GM21515 (cell line): ENCODE data around the gene CEP89.
"Not testable (repeated sequence)": the region's sequence is repeated elsewhere in the genome, so short reads cannot be mapped to it uniquely, and the experiment has no call there.

Experiments
- ATAC-seq: cut with Tn5 transposase; IDR thresholded peaks from one replicate; pipeline ENCODE4 v1.9.1; 2021; ENCODE audit not compliant: unreplicated experiment

The CEP89 gene

DNA sequence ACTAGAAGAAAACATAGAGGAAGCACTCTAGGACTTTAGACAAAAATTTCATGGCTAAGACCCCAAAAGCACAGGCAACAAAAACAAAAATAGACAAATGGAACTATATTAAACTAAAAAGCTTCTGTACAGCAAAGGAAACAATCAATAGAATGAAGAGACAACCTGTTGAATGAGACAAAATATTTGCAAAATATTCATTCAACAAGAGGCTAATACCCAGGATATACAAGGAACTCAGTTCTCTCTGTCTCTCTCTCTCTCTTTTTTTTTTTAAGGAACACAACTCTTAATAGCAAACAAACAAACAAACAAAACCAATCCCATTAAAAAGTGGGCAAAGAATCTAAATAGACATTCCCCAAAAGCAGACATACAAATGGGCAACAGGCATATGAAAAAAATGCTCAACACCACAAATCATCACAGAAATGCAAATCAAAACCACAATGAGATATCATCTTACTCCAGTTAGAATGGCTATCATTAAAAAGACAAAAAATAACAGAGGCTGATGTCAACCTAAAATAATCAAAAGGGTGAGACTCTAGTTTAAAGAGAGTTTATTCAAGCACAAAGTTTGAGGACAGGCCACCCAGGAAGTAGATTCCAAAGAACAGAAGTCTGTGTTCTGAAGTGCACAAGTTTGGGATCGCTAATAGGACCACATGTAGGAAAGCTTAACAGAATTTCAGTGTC is 75.1 kb downstream of the CEP89 start:
- ATAC-seq, result no peak

DNA sequence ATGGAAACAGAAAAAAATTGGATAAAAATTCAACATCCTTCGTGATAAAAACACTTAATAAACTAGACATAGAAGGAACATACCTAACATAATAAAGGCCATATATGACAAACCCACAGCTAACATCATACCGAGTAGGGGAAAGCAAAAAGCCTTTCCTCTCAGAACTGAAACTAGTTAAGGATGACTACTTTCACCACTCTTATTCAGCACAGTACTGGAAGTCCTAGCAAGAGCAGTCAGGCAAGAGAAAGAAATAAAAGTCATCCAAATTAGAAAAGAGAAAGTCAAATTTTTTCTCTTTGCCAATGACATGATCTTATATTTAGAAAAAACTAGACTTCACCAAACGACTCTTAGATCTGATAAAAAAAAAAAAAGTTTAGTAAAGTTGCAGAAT is 76.4 kb downstream of the CEP89 start:
- no peak for ATAC-seq

DNA sequence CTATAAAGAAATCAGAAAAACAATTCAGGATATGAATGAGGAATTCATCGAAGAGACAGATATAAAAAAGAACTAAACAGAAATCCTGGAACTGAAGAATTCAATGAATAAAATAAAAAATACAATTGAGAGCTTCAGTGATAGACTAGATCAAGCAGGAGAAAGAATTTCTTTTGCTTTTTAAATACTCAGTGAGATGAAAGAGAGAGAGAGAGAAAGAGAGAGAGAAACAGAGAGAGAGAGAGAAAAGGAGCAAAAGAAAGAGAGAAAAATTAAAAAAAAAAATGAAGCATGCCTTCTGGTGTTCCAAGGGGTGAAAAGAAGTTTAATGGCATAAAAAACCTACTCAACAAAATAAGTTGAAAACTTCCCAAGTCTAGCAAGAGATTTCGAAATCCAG is 80.1 kb downstream of the CEP89 start:
- no peak for ATAC-seq

DNA sequence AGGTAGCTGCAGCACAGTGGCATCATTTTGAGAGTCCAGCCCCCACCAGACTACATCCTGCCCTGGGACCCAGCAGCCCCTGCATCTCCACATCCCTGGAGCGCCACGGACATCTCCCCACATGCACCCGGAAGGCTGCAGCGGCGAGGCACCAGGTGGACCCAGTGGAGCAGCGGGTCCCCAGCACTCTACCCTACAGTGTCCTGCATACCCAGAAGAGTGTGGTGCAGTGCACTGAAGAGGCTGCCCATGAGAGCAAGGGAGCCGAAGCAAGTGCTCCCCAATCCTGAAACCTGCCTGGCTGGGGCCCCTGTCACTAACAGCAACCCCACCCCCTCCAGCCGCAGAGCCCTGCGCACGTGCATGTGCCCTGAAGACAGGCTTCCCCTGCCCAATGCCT is 80.9 kb downstream of the CEP89 start:
- no peak for ATAC-seq

DNA sequence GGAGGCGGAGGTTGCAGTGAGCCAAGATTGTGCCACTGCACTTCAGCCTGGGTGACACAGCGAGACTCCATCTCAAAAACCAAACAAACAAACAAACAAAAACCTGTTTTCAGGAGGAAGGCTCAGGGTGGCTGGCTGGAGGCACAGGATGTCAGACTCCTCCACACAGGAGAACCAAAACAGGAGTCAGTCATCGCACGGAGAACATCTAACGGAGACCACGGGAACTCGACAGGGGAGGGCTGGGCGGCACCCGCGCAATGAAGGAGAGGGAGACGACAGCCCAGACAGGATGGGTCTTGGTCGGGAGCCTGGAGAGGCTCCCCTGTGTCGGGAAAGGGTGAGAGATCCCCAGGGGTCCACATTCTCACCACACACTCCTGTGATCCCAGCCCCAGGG is 81.4 kb downstream of the CEP89 start:
- ATAC-seq, result no peak

DNA sequence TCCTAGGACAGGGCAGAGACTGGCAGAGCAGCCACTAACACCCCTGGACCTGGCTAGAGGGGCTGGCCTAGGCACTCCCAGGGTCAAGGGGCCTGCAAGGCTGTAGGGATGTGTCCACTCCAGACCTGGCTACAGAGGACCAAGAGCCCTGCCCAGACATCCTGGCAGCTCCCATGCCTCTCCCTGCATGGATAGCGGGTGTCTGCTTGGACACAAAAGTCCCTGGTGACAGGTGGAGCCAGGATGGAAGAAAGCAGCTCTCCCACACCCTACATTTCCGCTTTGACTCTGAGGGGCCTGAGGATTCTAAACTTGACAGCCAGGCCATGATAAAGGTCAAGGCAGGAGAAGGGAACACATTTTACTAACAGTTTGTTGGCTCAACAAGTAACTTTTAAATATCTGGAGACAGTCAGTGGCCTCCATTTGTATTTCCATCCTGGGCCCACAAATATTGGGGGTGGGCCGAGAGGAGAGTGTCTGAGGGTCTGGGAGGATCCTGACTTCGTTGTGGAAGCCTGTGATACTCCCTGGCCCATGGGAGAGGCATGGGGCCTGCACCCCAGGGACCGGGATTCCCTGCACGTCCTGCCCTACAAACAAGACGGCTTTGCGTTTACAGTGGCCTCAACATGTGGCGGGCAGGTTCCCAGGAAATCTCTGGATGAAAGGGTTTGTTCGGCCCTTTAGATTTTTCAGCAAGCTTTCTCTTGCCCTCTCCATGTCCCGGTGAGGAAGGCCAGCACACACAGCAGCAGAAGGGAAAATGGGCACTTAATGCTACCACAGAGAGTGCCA is 82.4 kb downstream of the CEP89 start:
- ATAC-seq, result no peak

DNA sequence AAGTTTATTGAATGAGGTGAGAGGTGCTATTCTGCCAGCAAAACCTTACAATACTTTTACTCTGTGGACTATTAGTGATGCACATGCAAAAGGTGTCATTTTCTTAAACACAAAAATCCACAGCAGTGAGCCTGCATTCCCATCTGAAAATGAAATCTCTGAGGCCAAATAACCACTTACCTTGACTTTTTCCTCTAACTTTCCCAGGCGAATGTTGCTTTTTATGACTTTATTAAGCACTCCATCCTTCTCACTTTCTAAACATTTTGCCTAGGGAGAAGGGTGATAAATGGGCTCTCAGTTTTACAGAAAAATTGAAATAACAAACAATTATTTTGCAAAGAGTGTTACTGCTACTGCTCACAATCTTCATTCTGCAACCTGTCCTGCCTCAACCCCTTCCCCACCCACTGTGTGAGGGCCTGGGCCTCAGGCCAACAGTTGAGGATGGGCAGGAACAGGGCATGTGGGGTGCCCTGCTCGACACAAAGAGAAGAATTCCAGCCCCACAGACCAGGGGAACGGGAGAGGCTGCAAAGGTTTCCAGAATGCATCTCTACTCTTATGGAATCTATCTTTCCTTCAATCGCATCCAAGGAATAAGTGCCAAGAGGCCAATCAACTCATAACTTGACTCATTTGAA is 84.1 kb downstream of the CEP89 start:
- ATAC-seq, result no peak

DNA sequence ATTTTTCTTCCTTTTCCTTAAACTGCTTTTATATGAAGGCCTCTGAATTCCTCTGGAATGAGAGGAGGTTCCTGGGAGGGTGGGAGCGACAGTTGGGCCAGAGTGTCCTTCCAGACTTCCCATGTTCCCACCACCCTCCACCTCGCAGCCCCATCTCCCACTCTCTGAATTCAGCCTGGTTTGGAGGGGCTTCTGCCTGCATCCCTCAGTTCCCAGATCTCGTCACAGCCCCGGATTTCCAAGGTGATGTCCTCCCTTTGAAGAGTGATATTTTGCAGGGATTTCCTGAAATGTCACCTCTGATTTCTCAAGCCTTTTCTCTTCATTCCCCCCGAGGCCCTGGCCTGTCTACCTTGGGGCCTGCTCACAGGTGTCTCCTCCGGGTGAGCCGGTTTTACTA is 85.5 kb downstream of the CEP89 start:
- ATAC-seq, result no peak

DNA sequence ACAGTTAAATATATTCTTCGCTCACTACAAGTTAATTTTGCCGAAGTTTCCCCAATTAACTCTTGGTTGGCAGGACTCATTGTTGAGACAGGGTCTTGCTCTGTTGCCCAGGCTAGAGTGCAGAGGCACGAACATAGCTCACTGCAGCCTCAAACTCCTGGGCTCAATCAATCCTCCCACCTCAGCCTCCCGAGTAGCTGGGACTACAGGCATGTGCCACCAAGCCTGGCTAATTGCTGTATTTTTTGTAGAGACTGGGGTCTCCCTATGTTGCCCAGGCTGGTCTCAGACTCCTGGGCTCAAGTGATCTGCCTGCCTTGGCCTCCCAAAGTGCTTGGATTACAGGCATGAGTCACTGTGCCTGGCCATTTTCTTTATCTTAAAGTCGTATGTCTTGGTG is 86.5 kb downstream of the CEP89 start:
- ATAC-seq, result not testable (repeated sequence)

DNA sequence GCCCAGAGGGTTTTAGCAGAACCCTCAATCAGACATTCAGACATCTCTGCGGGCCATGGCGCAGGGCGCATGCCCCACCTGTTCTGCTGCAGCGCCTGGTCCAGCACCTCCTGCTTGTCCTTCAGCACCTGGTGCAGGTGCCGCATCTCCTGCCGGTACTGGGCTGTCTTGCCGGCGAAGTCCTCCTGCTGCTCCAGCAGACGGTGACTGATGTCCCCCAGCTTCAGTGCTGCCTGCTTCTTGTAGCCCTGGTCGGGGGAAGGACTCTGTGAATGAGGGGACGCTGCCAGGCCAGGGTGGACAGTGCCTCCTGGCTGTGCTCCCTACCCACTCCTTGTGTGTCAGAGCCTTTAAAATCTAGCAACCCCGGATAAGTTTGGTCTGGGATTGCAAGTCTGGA is 90.0 kb downstream of the CEP89 start:
- ATAC-seq, result no peak

DNA sequence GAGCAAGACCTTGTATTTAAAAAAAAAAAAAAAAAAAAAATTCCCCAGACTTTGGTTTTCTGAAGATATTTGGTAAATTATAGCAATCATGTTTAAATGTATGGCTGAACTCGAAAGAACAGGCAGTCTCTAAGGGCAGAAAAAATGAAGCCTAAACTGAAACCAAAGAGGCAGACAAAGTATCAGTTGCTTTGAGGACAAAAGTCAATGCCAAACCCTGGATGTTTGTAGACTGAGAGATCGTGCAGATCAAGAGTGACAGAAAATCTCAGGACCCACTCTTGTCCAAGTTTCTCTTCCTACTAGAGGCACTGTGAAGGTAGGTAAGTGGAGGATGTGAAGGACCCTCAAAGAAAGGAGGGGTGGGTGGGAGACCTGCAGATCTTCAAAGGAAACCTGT is 91.1 kb downstream of the CEP89 start:
- no peak for ATAC-seq

DNA sequence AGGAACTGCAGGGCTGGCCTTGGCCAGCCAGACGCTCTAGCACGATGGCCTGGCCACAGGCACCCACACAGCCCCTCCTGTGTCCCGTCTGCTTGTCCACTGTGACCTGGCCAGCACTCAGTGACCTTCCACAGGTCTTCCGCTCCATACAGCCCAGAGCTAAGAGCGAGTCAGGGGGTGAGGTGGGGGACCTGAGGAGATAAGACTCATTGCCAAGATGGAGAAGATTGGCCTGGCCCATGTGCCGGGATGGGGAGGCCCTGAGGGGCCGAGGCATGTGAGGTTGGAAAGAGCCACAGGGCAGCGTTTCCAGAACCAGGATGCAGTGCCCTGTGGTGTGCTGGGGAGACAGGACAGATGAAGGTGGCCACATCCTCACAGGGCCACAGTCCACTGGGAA is 92.0 kb downstream of the CEP89 start:
- ATAC-seq, result no peak

DNA sequence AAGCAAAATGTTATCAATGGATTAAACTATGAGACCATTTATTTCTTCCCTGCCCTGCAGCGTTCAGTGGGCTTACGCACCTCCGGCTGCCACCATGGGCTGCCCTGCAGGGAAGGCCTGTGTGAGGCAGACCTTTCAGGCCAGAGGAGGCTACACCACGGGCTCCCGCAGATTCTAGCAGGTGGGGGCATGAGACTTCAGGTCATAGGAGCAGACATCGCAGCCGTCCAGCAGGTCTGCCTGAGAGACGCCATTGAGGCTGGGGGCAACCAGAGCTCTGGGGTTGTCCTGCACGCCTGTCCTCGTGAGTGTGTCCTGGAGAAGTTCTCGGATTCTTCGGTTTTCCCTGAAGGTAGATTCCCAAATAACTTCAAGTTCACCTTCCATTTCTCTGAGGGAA is 92.8 kb downstream of the CEP89 start:
- ATAC-seq, result no peak

DNA sequence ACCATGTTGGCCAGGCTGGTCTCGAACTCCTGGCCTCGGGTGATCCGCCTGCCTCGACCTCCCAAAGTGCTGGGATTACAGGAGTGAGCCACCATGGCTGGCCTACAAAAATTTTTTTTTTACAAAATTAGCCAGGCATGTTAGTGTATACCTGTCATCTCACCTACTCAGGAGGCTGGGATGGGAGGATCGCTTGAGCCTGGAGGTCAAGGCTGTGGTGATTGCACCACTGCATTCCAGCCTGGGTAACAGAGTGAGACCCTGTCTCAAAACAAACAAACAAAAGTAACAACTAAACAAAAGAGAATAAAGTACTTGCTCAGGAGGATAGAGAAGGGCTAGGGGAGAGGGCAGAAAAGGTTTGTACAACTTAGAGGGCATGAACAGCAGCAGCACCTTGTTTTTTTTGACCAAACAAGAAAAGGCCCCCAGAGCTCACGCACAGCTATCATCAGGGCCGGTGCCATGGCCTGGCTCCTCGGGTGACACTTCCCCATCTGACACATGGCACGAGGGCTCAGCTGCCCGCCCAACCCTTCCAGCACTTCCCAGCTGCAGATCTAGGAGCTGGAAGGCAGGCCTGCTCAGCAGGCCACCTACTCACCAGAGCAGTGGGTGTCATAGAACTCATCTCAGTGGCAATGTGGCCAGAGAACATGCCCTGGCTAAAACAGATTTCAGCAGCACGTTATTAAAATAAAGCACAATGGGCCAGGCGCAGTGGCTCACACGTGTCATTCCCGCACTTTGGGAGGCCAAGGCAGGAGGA is 93.6 kb downstream of the CEP89 start:
- ATAC-seq, result no peak

DNA sequence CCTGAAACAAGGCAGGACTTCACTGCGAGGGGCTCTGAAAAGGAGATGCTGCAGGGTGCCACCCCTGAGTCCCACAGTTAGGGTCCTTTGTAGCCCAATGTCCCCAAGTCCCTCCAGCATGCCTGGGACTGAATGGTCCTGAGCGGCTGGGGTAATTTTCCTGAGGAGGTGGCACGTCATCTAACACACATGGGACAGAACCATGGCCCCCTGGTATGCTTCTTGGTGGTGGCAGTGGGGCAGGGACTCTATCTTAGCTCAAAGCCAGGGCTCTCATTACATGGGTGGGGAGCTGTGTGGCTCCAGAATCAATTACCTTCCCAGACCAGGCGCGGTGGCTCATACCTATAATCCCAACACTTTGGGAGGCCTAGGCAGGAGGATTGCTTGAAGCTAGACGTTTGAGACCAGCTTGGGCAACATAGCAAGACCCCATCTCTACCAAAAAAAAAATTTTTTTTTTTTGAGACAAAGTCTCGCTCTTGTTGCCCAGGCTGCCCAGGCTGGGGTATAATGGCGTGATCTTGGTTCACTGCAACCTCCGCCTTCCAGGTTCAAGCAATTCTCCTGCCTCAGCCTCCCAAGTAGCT is 94.3 kb downstream of the CEP89 start:
- no peak for ATAC-seq

DNA sequence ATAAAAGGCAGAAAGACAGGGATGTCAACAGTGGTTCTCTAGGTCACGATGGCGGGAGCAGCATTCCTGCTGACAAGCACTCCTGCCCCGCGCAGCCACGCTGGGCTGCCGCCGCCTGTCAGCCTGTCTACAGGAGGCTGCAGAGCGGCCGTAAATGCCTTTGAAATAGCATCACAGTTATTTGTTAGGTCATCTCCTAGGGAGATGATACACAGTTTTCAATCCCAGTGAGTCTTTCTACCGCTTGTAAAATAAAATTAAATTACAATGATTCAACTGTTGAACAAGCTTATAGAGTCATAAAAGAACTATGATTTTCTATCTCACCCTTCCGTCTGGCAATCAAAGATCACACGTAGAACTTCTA is 94.9 kb downstream of the CEP89 start:
- ATAC-seq, result no peak

DNA sequence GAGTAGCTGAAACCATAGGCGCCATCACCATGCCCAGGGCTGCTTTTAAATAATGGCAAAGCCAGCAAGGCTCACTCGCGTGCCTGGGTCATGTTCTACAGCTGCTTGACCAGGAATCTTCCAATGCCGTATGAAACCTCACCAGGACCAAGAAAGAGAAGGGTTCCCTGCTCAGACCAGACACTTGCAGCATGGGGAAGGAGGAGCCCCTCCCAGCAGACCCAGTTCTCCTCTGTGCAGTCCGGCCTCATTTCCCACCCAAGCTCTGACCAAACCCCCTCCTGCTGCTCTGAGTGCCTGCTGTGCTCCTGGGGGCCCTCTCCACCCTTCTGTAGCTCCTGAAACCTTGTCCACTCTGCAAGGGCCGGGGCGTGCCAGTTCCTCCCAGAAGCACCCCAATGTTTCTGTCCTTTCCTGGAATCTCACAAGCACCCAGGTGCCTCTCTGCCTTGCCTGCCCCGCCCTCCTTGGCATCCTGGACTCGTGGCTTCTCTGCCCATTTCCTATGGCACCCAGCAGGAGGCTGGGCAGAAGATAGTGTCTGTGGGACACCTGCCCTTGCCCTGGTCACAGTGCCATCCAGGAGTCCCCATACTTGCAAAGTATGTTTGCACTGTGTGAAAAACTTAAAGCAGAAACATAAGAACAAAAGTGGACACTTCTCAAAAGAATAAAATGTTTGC is 95.4 kb downstream of the CEP89 start:
- no peak for ATAC-seq

DNA sequence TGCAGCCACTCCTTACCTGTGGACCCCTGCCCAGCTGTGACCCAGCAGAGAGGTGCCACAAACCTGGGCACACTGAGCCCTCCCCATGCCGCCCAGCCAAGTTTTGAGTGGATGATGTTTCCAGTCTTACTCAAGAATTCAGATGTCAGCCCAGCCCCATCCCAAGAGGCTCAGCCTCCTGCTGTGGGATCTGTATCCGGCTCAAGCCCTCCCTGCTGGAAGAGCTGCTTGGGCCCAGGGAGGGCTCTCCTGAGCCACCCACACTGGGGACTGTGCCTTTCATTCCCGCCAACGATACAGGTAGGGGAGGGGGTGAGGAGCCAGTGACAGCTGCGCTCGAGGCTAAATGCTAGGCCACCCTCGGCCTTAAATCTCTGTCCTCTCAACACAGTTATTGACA is 96.3 kb downstream of the CEP89 start:
- no peak for ATAC-seq

DNA sequence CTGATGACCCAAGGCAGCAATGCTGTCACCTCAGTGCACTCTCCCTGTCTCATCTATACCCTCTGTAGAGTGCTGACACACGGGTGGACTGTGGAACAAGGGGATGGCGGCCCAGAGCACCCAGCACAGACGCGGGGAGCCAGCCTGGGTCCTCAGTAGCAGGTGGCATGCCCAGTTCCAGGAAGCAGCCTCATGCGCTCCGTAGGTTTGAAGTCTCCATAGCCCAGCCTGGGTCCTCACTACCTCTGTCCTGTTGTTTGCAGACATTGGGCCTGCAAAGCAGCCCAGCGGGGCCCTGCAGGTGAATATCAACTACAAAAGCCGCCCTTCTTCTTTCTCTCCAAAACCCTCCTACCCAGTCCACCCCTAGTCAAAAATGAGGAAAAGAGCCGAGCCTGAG is 97.2 kb downstream of the CEP89 start:
- ATAC-seq, result no peak

DNA sequence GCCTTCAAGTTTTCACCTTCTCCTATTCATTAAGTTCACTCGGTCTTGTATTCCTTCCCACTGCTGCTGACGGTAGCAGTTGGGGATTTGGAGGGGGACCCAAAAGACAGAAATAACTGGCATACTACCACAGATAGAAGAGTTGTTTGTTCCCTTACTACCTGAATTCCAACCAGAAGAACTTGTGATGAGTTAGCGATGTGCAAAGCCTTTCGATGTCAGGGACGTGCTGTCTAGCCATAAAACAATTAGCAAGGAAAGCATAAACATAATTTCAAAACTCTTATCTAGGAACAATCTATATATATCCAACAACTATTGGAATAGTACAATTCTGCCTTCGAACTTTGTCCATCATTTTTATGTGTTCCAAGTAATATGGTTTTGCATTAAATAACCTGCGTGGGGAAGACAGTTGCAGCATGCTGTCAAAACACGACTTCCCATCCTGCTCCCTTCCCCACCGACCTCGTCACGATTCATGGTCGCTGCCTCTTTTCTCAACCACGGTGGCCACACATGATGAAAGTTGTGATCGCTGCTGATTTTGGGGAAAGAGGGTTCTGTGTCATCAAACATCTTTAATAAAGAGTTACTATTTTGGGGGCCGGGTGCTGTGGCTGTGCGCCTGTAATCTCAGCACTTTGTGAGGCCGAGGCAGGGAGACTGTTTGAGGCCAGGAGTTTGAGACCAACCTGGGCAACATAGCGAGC is 98.4 kb downstream of the CEP89 start:
- no peak for ATAC-seq
